ENCODE data around the gene TNFRSF12A. TPM values are rescaled to one million over a fixed set of nuclear protein-coding genes. Genes with fewer than 3 reads are reported as not detected.
A peak's percentile ranks its signal among the peaks of the same experiment; 100 is the strongest.
"Not testable (repeated sequence)": the region's sequence is repeated elsewhere in the genome, so short reads cannot be mapped to it uniquely, and the experiment has no call there.

Gene TNFRSF12A
- total RNA-seq, 2 donors from 2014 or later = 11.6 to 27.3 TPM

- intact Hi-C loops (cut with DNase I) = no loop called here
- TF ChIP-seq CTCF (IDR thresholded peaks at IDR 0.05) = no peak
These were observed 45.0 kb downstream of the TNFRSF12A start, which contains the start of gene IL32 for GRCh38 chr16:3065069-3065741. TSS of gene IL32 (plus strand) at chr16:3065640. CDS start at chr16:3065812, 172 bp downstream.

GRCh38 chr16:3065742-3066439, 45.7 kb downstream of the TNFRSF12A start:
- peak overlapping the region; percentile 78 for H3K27ac ChIP-seq
- DNase-seq = peak; percentile 60
- H3K36me3 ChIP-seq = no peaks in the 10 kb centered on the region
- no peaks in the 10 kb centered on the region for H3K27me3 ChIP-seq
- H3K4me3 ChIP-seq = peak overlapping the region; percentile 49
- H3K4me1 ChIP-seq = peaks cover 5% of the 10 kb centered on the region
- no peaks in the 10 kb centered on the region for H3K9me3 ChIP-seq
- H3K9ac ChIP-seq (ENCODE audit: low read depth in 2 of 2, low read length in 2 of 2) = peak overlapping the region; percentile 48 to 76
- intact Hi-C loops (cut with DNase I) = no loop called here
- no peak for TF ChIP-seq CTCF (IDR thresholded peaks at IDR 0.05)

More at GRCh38 chr16:3065069-3065741, 45.0 kb downstream of the TNFRSF12A start, which contains the start of gene IL32:
- peaks cover 6% of the 10 kb centered on the region for H3K4me1 ChIP-seq
- H3K4me3 ChIP-seq = peak within 1 kb of the TSS; percentile 49
- peak; percentile 92 for DNase-seq
- H3K9me3 ChIP-seq = no peaks in the 10 kb centered on the region
- no peaks in the 10 kb centered on the region for H3K27me3 ChIP-seq
- H3K9ac ChIP-seq (ENCODE audit: low read depth in 2 of 2, low read length in 2 of 2) = peak within 1 kb of the TSS; percentile 48 to 76
- H3K27ac ChIP-seq = peak within 1 kb of the TSS; percentile 78
- H3K36me3 ChIP-seq = no peaks in the 10 kb centered on the region

GRCh38 chr16:3066440-3066748, 46.2 kb downstream of the TNFRSF12A start:
- intact Hi-C loops (cut with DNase I) = no loop called here
- Histone ChIP-seq H3K27me3 (no peaks in the 10 kb centered on the region), H3K9me3 (no peaks in the 10 kb centered on the region), H3K9ac (ENCODE audit: low read depth in 2 of 2, low read length in 2 of 2) (peak overlapping the region; percentile 48 to 76), H3K4me1 (peaks cover 5% of the 10 kb centered on the region), H3K4me3 (peak overlapping the region; percentile 49), H3K27ac (peak overlapping the region; percentile 78), H3K36me3 (no peaks in the 10 kb centered on the region)
- no peak for TF ChIP-seq CTCF (IDR thresholded peaks at IDR 0.05)
- DNase-seq = no peak

GRCh38 chr16:3068487-3068886, 48.3 kb downstream of the TNFRSF12A start:
- Histone ChIP-seq H3K4me1 (peaks cover 5% of the 10 kb centered on the region), H3K9me3 (no peaks in the 10 kb centered on the region), H3K9ac (ENCODE audit: low read depth in 2 of 2, low read length in 2 of 2) (no peak overlapping the region), H3K36me3 (no peaks in the 10 kb centered on the region), H3K27ac (peak overlapping the region; percentile 36), H3K27me3 (no peaks in the 10 kb centered on the region), H3K4me3 (no peak overlapping the region)
- intact Hi-C loops (cut with DNase I) = no loop called here
- DNase-seq = no peak
- no peak for TF ChIP-seq CTCF (IDR thresholded peaks at IDR 0.05)

- H3K9me3 ChIP-seq; H3K27me3 ChIP-seq; H3K36me3 ChIP-seq; H3K4me1 ChIP-seq; DNase-seq; intact Hi-C loops (cut with DNase I); H3K4me3 ChIP-seq; H3K9ac ChIP-seq (ENCODE audit: low read depth in 2 of 2, low read length in 2 of 2); H3K27ac ChIP-seq: not testable (repeated sequence)
These were observed 49.0 kb downstream of the TNFRSF12A start for GRCh38 chr16:3069146-3069545.

GRCh38 chr16:3070608-3071111, 50.5 kb downstream of the TNFRSF12A start:
- intact Hi-C loops (cut with DNase I) = no loop called here
- no peaks in the 10 kb centered on the region for H3K9me3 ChIP-seq
- DNase-seq = no peak
- no peak overlapping the region for H3K9ac ChIP-seq (ENCODE audit: low read depth in 2 of 2, low read length in 2 of 2)
- H3K4me1 ChIP-seq = no peaks in the 10 kb centered on the region
- no peaks in the 10 kb centered on the region for H3K36me3 ChIP-seq
- H3K27me3 ChIP-seq = no peaks in the 10 kb centered on the region
- TF ChIP-seq CTCF (IDR thresholded peaks at IDR 0.05) = no peak
- H3K4me3 ChIP-seq = no peak overlapping the region
- no peak overlapping the region for H3K27ac ChIP-seq

All from colonic mucosa (tissue), 4 donors.